PFSK-1 (cell line): Measurements from ENCODE around the gene PARP3.

Experiments used
- POLR2AphosphoS5 ChIP-seq: IDR thresholded peaks from 2 replicates; pipeline ENCODE4 v1.6.1; 2012; ENCODE audit warnings: low read depth, mild to moderate bottlenecking, control low read depth, low read length, moderate library complexity
- SIN3A ChIP-seq: IDR thresholded peaks from 2 replicates; pipeline ENCODE4 v1.6.1; 2012; ENCODE audit warnings: mild to moderate bottlenecking, low read length, moderate library complexity, borderline replicate concordance; ENCODE audit not compliant: insufficient read depth
- TAF1 ChIP-seq: IDR thresholded peaks from 2 replicates; pipeline ENCODE4 v1.6.1; 2012; ENCODE audit warnings: low read length, control low read depth, borderline replicate concordance; ENCODE audit not compliant: insufficient read depth
- TF ChIP-seq, protein P1 (sequence below), 2 experiments: IDR thresholded peaks; 2 replicates each; pipeline versions ENCODE4 v1.6.1 to v1.8.0; 2011 to 2012; ENCODE audit warnings: low read depth in 2 of 2, low read length in 2 of 2, control low read depth in 1 of 2, inconsistent platforms in 1 of 2, mild to moderate bottlenecking in 1 of 2, moderate library complexity in 1 of 2; ENCODE audit not compliant: insufficient read depth in 1 of 2

DNA sequence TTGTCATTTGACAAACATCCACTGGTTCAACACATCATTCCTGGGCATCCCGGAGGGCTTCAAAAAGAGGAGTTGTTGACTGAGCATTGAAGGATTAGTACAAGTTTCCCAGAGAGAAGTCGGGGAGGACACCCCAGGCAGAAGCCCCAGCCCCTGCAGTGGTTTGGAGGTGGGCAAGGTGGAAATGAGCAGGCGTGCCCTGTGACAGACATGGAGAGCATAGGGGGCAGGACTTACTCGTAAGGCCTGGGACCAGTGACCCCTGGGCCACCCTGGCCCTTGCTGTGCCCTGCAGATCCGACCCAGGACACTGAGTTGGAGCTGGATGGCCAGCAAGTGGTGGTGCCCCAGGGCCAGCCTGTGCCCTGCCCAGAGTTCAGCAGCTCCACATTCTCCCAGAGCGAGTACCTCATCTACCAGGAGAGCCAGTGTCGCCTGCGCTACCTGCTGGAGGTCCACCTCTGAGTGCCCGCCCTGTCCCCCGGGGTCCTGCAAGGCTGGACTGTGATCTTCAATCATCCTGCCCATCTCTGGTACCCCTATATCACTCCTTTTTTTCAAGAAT lies 5.9 kb downstream of the PARP3 start:
- TF ChIP-seq TAF1 (no peak), SIN3A (no peak), POLR2AphosphoS5 (no peak)
- TF ChIP-seq, protein P1, sequence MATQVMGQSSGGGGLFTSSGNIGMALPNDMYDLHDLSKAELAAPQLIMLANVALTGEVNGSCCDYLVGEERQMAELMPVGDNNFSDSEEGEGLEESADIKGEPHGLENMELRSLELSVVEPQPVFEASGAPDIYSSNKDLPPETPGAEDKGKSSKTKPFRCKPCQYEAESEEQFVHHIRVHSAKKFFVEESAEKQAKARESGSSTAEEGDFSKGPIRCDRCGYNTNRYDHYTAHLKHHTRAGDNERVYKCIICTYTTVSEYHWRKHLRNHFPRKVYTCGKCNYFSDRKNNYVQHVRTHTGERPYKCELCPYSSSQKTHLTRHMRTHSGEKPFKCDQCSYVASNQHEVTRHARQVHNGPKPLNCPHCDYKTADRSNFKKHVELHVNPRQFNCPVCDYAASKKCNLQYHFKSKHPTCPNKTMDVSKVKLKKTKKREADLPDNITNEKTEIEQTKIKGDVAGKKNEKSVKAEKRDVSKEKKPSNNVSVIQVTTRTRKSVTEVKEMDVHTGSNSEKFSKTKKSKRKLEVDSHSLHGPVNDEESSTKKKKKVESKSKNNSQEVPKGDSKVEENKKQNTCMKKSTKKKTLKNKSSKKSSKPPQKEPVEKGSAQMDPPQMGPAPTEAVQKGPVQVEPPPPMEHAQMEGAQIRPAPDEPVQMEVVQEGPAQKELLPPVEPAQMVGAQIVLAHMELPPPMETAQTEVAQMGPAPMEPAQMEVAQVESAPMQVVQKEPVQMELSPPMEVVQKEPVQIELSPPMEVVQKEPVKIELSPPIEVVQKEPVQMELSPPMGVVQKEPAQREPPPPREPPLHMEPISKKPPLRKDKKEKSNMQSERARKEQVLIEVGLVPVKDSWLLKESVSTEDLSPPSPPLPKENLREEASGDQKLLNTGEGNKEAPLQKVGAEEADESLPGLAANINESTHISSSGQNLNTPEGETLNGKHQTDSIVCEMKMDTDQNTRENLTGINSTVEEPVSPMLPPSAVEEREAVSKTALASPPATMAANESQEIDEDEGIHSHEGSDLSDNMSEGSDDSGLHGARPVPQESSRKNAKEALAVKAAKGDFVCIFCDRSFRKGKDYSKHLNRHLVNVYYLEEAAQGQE (IDR thresholded peaks at IDR 0.05; ENCODE audit: insufficient read depth in 1 of 2, low read depth in 2 of 2, low read length in 2 of 2) = no peak
